ENCODE measurements around the gene TAF4.
"Not testable (repeated sequence)": the region's sequence is repeated elsewhere in the genome, so short reads cannot be mapped to it uniquely, and the experiment has no call there.

The TAF4 gene

GRCh38 chr20:61958773-61959700 lies 106.6 kb downstream of the TAF4 start:
- no peak for DNase-seq

DNA sequence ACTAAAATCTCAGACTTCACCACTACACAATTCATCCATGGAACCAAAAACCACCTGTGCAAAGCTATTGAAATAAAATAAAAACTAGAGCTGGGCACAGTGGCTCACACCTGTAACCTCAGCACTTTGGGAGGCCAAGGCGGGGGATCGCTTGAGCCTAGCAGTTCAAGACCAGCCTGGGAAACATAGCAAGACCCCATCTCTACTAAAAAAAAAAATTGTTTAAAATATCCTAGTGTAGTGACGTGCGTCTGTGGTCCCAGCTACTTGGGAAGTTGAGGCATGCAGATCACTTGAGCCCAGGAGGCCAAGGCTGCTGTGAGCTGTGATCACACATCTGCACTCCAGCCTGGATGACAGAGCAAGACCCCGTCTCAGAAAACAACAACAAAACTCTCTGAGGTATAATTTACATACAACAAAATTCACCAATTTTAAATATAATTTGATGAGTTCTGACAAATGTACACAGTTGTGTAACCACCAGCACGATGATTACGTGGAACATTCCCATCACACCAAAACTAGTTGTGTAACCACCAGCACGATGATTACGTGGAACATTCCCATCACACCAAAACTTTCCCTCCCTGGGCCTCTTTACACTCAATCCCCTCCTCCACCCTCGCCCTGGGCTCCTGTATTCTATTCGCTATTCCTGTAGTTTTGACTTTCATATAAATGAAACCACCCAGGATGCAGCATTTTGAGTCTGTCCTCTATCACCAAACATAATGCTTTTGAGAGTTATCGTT lies 107.5 kb downstream of the TAF4 start:
- no peak for DNase-seq

GRCh38 chr20:61956396-61957342 lies 109.0 kb downstream of the TAF4 start:
- no peak for DNase-seq

GRCh38 chr20:61955668-61956395 lies 109.8 kb downstream of the TAF4 start:
- no peak for DNase-seq

DNA sequence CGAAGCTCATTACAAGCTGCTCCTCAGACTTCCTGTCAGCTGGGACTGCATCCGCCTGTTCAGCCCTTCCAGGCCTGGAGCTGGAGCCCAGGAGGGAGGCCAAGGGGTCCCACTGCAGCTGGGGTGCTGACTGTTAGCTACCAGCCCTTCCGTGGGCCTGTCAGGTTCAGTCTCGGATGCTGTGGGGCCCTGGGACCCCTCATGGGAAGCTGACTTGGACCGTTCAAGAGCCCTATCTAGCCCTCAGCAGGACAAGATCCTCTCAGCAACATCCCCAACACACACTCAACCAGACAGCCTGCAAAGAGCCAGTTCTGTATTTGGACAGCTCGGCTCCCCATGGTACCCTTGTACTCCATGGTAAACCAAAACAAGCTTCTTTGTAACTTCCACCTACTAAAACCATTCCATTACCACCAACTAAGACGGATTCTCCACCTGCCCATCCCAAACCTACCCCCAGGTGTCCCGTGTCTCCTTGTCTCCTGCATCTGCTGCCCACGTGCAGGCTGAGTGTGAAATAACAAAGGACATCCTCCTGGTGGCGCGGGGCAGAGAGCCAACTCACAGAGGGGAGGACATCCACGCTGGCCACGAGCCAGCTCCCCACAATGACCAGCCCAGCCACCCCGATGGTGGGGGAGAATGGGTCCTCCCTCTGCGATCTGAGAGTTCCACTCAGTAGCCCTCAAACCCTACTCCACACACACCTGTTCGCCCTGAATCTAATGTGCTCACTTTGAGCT lies 111.2 kb downstream of the TAF4 start:
- no peak for DNase-seq

DNA sequence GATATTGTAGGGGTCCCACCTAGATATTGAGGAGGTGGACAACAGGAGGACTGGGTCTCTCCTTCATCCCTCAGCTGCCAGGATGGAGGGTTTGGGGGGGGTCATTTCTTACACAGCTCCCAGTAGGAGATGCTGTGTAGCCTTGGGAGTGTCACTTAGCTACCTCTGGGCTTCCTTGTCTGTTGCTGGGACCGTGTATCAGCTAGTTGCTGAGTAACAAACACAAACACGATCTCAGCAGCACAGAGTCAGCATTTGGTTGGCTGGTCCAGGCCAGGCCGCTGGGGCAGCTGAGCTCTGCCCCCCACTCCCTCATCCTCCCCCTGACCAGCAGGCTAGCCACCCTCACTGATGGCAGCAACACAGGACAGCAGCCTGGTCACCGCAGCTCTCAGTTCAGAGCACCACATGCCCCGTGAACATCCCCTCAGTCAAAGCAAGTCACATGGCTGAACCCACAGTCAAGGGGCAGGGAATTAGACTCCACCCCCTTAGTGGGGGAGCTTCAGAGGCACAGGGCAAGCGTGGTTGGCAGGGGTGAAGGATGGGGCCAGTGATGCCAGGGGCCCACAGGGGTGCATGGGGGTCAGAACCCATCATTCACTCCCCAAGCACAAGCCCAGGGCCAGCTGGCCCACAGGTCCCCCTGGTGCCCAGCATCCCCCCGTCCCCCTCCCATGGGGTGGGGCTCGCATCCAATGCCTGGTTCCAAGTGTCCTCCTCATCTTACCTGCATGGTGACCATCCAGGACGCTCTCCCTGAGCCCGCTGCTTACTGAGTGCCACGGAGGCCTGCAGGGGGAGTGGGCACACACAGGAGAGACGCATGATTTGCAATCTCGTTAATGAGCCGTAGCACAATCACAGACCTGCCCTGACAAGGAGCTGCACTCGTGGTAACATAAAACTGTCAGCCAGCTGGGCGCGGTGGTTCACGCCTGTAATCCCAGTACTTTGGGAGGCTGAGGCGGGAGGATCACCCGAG lies 112.4 kb downstream of the TAF4 start:
- no peak for DNase-seq

DNA sequence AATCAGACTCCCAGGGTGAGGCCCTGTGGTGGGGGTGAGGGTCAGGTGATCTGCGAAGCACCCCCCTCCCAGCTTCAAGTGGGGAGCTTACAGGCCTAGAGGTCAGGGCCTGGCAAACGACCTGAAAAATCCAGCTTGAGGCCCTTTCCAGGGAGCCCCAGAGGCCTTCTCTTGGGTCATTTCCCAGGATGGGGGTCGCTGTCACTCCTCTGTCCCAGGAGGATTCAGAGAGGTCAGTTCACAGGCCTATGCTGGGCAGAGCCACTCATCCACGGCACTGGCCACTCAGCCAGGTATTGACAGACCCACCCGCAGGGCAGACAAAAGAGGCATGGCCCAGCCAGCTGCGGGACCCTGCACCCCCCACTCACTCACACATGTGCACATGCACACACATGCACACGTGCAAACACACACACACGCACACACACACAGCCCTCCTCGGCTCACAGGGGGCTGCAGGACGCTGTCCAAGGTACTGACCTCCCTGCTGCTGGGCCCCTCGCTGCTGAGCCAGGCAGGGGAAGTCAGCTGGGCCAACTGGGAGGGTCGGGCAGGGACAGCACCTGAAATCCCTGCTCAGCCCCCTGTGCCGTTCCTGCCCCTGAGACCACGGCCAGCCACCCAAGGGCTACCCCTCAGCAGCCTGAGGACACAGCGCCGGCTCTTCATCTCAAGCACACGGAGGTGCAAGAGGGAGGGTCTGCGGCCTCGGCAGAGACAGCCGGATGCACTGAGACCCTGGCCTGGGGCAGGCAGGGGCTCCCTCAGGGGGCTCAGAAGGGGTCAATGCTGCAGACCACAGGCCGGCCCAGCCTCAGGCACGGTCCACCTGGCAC lies 113.8 kb downstream of the TAF4 start:
- DNase-seq: peak; percentile 40

DNA sequence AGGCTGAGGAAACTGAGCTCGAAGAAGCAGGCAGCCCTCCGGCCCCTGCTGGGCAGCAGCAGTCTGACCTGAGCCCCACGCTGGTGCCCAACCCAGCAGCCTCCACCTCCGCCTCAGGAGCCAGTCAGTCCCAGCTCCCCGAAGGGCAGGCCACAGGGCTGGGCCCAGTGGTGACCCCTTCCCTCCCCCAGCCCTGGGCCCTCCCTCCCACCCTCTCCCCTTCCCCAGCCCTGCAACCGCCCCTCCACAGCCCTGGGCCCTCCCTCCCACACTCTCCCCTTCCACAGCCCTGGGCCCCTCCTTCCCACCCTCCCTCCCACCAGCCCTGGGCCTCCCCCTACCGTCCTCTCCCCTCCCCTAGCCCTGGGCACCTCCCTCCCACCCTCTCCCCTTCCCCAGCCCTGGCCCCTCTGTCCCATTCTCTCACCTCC lies 115.0 kb downstream of the TAF4 start:
- DNase-seq: no peak

DNA sequence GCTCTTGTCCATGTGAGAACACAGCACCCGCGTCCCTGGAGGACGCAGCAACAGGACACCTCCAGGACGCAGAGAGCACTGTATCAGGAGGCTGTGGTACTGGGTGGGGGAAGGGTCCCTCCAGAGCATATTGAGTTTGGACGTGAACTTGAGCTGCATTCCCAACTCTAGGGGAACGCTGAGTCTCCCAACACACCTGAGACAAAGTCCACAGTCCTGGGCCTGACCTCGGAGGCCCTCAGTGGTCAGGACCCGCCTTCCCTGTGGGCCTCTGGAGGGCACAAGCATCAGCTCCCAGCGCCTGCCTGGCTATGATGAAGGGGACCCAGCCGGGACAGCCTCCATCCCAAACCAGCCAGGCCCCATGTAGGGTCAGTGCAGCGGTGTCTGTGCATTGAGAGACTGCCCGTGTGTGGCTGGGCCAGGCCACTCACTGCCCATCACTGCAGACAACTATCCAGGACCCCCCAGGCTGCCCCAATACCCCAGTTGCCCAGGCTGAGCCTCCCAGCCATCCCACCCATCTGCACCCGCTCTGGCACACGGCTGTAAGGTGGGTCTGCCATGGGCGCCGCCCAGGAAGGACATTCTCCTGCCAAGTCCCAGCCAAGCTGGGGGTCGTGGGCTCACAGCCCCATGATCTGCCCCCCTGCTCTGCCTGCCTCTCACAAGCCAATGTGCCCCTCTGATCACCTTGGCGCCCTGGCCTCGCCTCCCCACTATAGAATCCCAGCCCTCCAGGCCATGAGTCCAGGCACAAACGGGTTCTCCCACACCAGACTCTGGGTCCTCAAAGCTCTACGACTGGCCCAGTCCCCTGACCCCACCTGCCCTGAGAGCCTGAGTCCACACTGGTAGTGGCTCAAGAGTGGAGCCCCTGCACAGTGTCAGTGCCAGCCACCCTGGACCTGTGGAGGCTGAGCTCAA lies 115.7 kb downstream of the TAF4 start:
- DNase-seq: no peak

- DNase-seq: no peak
Measured at GRCh38 chr20:61949363-61949713, 116.3 kb downstream of the TAF4 start.

- no peak for DNase-seq
Measured at GRCh38 chr20:61948586-61949362, 116.9 kb downstream of the TAF4 start.

GRCh38 chr20:61948056-61948455 lies 117.6 kb downstream of the TAF4 start:
- DNase-seq: not testable (repeated sequence)

DNA sequence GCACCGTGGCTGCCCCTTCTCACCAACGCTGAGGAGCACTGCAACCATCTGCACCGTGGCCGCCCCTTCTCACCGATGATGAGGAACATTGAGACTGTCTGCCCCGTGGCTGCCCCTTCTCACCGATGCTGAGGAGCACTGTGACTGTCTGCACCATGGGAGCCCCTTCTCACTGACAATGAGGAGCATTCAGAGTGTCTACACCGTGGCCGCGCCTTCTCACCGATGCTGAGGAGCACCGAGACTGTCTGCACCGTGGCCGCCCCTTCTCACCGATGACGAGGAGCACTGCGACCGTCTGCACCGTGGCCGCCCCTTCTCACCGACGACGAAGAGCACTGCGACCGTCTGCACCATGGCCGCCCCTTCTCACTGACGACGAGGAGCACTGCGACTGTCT lies 120.2 kb downstream of the TAF4 start:
- not testable (repeated sequence) for DNase-seq

DNA sequence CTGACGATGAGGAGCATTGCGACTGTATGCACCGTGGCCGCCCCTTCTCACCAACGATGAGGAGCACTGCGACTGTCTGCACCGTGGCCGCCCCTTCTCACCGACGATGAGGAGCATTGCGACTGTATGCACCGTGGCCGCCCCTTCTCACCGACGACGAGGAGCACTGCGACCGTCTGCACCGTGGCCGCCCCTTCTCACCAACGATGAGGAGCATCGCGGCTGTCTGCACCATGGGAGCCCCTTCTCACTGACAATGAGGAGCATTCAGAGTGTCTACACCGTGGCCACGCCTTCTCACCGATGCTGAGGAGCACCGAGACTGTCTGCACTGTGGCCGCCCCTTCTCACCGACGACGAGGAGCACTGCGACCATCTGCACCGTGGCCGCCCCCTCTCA lies 120.7 kb downstream of the TAF4 start:
- DNase-seq: not testable (repeated sequence)

DNA sequence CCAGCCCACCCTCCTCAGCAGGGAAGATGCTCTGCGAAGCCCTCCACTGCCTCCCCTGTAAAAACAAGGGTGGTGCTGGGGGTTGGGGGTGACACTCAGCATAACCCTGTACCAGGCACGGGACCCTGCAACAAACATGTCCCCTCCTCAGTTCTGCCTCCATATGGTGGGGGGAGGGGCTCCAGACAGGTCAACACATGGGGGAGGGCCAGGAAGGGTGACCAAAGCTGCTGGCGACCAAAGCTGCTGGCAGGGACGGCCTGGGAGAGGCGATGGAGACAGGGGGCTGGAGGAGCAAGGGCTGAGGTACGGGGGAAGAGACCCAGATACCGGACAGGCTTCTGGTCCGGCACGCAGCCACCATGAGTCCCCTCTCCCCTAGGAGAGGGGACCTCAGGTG lies 123.2 kb downstream of the TAF4 start:
- no peak for DNase-seq

DNA sequence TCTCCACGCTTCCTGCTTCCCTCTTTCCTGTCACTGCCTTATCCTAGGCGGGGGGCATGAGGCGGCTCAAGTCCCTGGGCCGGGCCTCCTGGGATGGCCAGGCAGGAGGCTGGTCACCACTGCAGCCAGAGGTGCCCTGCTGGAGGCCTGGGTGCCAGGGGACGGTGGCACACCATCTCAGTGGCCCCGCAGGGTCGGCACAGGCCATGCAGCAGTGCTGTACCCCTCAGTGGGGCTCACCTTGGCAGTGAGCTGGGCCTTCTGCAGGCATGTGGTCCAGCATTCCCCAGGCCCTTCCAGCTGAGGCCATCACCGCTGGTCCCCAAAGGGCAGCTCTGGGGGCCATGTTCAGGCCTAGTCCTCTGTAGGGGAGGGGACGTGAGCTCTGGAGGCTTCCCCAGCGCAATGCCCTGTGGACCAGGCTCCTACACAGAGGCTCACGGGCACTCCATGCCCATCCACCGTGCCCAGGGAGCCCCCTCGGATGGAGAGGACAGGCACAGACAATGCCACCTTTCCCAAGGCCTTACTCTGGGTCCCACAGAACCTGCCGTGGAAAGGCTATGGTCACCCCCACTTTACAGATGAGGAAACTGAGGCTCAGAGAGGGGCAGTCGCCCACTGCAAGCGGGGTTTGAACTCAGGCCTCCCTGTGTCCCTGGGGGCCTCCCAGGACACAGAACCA lies 123.8 kb downstream of the TAF4 start:
- DNase-seq: no peak
